Islet precursor cell (in vitro differentiated cells): ENCODE data around the gene CAPN12.
A peak's percentile ranks its signal among the peaks of the same experiment; 100 is the strongest.
"Not testable (repeated sequence)": the region's sequence is repeated elsewhere in the genome, so short reads cannot be mapped to it uniquely, and the experiment has no call there.

Source experiments
- DNase-seq: peaks from one replicate; pipeline ENCODE4 v3.0.0-alpha.2; 2018

The CAPN12 gene

GRCh38 chr19:38770228-38770948 lies 26.1 kb upstream of the CAPN12 start:
- not testable (repeated sequence) for DNase-seq

GRCh38 chr19:38769635-38770211 lies 25.4 kb upstream of the CAPN12 start:
- peak; percentile 84 for DNase-seq

DNA sequence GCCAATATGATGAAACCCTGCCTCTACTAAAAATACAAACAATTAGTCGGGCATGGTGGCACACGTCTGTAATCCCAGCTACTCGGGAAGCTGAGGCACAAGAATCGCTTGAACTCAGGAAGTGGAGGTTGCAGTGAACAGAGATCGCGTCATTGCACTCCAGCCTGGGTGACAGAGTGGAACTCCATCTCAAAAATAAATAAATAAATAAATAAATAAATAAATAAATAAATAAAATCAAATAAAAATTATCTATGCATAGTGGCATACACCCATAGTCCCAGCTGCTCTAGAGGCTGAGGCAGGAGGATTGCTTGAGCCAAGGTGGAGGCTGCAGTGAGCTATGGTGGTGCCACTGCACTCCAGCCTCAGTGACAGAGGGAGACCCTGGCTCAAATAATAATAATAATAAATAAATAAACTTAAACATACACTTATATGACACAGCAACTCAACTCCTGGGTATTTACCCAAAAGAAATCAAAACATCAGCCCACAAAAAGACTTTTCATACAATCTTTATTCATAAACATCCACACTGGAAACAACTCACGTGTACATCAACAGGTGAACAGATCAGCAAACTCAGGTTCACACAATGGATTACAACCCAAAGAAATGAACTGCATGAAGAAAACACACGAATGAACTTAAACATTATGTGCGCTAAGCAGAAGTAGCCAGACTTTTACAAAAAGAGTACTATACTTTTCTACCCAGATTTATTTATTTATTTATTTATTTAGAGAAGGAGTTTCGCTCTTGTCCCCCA lies 22.2 kb upstream of the CAPN12 start:
- no peak for DNase-seq

GRCh38 chr19:38765214-38765613 lies 20.9 kb upstream of the CAPN12 start:
- no peak for DNase-seq

GRCh38 chr19:38763795-38764220 lies 19.5 kb upstream of the CAPN12 start:
- no peak for DNase-seq

GRCh38 chr19:38761884-38762389 lies 17.7 kb upstream of the CAPN12 start:
- not testable (repeated sequence) for DNase-seq

DNA sequence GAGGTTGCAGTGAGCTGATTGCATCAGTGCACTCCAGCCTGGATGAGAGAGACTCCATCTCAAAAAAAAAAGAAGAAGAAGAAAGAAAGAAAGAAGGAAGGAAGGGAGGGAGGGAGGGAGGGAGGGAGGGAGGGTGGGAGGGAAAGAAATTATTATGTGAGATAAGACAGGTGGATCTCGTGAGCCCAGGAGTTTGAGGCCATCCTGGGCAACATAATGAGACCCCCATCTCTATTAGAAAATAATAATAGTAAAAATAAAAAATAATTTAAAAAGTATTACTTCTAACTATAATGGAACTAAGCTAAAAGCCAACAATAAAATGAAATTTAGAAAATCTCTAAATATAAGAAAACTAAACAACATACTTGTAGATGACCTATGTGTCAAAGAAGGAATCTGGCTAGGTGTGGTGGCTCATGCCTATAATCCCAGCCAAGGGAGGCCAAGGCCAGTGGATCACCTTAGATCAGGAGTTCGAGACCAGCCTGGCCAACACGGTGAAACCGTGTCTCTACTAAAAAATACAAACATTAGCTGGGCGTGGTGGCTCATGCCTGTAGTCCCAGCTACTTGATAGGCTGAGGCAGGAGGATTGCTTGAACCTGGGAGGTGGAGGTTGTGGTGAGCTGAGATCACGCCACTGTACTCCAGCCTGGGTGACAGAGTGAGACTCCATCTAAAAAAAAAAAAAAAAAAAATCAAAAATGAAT lies 16.7 kb upstream of the CAPN12 start:
- not testable (repeated sequence) for DNase-seq

GRCh38 chr19:38759590-38760003 lies 15.3 kb upstream of the CAPN12 start:
- DNase-seq, result no peak

DNA sequence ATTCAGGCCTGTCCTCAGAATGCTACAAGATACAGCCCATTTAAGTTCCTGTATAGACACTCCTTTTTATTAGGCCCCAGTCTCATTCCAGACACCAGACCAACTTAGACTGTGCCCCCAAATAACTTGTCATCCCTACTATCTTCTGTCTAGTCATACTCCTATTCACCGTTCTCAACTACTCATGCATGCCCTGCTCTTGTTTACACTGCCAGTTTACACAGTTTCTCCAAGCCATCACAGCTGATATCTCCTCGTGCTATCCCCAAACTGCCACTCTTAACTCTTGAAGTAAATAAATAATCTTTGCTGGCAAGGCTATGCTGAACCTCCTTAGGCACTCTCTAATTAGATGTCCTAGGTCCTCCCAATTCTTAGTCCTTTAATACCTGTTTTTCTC lies 9.9 kb upstream of the CAPN12 start:
- not testable (repeated sequence) for DNase-seq

DNA sequence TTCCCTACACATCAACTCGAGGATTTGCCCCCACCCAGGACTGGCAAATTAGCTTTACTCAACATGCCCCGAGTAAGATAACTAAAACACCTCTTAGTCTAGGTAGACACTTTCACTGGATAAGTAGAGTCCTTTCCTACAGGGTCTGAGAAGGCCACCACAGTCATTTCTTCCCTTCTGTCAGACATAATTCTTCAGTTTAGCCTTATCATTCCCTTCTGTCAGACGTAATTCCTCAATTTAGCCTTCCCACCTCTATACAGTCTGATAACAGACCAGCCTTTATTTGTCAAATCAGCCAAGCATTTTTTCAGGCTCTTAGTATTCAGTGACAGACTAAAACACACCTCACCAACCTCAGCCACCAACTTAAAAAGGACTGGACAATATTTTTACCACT lies 9.5 kb upstream of the CAPN12 start:
- not testable (repeated sequence) for DNase-seq

- peak; percentile 56 for DNase-seq
Measured at GRCh38 chr19:38745316-38745715, 1.0 kb upstream of the CAPN12 start.

DNA sequence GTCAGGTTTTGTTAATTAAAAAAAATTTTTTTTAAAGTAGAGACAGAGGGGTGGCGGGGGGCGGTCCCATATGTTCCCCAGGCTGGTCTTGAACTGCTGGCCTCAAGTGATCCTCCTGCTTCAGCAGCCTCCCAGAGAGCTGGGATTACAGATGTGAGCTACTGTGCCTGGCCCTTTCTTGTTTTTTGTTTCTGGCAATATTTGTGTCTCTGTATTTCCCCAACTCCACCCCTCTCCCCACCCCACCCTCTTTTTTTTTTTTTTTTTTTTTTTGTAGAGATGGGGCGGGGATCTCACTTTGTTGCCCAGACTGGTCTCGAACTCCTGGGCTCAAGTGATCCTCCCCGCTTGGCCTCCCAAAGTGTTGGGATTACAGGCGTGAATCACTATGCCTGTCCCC lies 600 bp upstream of the CAPN12 start:
- DNase-seq, result no peak

DNA sequence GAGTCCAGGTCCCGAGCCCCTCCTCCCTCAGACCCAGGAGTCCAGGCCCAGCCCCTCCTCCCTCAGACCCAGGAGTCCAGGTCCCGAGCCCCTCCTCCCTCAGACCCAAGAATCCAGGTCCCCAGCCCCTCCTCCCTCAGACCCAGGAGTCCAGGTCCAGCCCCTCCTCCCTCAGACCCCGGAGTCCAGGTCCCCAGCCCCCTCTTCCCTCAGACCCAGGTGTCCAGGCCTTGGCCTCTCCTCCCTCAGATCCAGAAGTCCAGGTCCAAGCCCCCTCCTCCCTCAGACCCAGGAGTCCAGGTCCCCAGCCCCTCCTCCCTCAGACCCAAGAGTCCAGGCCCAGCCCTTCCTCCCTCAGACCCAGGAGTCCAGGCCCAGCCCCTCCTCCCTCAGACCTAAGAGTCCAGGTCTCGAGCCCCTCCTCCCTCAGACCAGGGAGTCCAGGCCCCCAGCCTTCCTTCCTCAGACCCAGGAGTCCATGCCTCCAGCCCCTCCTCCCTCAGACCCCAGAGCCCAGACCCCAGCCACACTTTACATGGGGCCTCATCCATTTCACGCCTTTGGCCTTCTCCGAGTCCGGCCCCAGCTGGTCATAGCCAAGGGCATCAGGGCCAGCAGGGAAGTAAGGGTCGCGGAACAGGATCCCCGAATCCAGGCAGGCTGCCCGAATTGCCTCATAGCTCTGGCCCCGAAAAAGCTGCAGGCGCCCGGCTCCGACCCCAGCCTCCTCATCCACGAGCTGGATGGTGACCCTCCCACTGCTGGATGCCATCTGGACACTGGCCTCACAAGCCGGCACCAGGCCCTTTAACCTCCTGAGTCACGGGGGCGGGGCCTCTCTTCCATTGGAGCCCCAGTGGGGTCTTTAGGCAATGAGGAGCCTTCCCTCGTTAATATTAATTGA lies 628 bp downstream of the CAPN12 start:
- peak; percentile 62 for DNase-seq

GRCh38 chr19:38742906-38743305 lies 1.4 kb downstream of the CAPN12 start:
- no peak for DNase-seq

GRCh38 chr19:38742296-38742695 lies 2.0 kb downstream of the CAPN12 start:
- DNase-seq, result no peak

DNA sequence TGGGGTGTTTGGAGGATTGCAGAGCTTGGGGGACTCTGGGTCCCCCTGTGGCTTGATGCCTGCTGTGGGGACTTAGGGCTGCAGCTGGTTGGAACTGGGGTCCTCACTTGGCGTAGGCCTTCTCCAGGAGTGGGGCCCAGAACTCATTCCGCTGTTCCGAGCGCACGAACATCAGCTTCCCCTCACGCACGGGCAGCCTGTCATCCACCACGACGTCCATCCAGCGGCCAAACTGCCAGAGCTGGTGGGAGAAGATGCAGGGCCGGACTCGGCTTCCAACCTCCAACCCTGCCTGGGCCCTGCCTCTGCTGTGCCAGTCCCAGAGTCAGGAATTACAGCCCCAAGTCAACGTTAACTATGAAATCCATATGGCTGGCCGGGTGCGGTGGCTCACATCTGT lies 2.6 kb downstream of the CAPN12 start:
- no peak for DNase-seq

DNA sequence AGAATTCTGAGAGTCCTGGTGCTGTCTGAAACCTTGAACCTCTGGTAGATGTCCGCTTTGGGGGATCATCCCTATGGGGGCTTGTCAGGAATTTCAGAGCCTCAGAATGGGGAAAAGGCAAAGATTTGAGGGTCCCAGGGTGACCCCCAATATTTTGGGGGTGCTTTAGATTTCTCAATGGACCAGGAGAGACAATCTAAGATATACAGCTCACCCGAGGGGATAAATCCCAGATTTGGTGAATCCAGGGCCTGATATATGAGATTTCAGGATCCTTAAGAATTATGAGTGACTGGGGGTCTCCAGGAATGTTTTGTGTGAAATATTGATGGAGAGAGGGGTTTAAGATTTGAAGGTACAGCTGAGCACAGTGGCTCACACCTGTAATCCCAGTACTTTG lies 3.3 kb downstream of the CAPN12 start:
- DNase-seq, result no peak

- no peak for DNase-seq
Measured at GRCh38 chr19:38740257-38740592, 4.0 kb downstream of the CAPN12 start.

- DNase-seq, result no peak
Measured at GRCh38 chr19:38739440-38740256, 4.6 kb downstream of the CAPN12 start.

DNA sequence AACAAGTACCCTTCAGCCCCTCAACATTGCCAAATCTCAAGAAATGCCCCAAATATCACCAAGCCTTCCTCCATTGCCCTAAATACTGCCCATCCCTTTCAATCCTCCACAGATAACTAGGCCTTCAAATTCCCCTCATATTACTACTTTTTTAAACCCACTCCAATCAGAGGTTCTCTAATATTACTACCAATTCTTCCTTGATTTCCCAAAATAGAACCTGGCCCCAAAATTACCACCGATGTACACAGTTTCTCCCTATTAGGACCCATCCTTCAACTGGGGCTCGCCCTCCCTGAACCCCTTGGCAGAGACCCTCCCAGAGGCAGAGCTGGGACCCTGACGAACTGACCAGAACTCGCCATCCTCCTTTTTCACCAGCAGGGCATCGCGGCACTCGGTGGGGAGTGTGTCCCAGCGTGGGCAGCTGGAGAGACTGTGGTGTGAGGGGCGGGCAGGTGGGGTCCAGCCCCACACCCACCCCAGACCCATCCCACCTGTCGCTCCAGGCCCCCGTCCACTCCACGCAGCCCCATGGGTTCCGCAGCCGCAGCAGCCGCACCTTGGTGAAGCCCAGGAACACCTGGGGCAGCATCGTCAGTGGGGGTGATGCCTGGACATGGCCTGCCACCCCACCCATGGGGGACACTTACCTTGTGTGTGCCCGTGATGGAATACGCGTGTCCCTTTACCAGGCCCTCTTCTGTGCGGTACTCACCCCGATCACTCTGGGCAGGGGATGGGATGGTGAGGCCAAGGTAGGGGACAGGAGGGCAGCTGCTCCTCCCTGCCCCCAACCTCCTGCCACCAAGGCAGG lies 6.1 kb downstream of the CAPN12 start:
- DNase-seq, result no peak
